ENCODE measurements around the gene RABL6.
A peak's percentile ranks its signal among the peaks of the same experiment; 100 is the strongest.

RABL6 gene

DNA sequence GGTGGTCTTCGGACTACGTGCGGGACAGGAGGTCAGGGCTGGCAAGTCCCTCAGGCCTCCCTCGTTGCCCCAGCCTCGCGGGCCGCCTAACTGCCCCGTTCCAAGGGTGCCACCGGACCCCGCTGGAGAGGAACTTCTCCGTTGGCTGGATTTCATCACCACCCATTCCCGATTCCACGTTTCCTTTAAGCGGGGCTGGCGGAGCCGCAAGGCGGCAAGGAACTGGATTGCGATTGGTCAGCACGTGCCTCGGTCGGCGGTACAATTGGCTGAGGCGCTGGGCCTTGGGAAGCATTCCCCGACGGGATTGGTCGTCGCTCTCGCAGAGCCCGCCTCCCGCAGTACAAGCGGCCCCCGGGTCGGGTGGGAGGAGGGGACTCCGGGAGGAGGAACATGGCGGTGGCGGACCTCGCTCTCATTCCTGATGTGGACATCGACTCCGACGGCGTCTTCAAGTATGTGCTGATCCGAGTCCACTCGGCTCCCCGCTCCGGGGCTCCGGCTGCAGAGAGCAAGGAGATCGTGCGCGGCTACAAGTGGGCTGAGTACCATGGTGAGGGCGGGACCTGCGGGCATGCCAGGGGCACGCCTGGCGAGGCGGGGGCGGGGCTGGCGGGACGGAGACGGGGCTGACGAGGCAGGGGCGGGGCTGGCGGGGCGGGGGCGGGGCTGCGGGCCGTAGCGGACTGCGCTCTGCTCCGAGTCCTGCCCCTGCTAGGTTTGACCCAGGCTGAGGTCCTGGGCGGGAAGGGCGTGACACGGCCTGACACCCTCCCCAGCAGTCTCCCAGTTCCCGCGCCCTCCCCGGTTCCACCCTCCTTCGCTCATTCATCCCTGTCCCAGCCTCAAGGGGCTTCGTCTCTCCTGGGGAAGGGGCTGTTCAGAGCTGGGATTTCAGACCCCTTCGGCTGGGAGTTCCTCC lies 41.6 kb downstream of the RABL6 start, which contains the start of gene PHPT1:
TSS of gene PHPT1 (plus strand) at position 372 of the 922 bp plus-strand sequence. CDS start at position 394, 22 bp downstream.
- DNase-seq = peak; percentile 100

- no peak for DNase-seq
Measured at GRCh38 chr9:136849960-136850865, 42.5 kb downstream of the RABL6 start.

DNA sequence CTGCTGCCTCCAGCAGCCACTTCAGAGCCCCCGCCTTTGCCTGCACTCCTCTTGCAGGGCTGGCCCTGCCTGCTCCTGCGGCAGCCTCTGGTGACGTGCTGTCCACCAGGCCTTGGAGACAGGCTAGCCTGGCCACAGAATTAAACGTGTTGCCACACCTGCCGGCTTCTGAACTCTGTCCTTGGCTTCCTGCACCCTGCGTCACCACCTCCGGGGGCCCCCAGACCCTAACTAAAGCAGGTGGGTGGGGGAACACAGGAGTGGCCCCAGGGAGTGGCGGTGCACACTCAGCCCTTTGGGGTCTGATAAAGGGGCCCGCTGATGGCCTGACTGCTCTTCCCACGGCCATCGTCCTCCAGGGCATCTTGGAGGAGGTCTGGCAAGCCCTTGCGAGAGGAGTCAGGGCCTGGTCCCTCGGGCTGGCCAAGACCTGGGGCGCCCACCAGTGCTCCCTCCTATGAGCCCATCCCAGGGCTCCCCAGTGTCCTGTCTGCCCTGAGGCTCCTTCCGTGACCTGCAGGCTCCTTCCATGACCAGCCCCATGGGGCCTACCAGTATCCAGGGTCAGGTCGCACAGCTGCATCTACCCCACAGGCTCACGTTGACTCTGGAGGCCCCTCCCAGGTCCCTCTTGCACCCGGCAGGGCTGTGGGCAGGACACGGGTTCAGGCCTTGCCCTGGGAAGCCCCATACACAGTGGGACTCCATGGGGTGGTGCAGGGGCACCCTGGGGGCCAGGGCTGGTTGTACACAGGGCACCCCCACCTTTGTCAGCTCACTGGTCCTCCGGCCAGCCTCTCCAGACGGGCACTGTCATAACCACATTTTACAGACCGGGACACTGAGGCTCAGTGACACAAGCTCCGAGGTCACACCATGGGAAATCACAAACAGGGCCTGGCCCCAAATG lies 43.4 kb downstream of the RABL6 start:
- DNase-seq = no peak

DNA sequence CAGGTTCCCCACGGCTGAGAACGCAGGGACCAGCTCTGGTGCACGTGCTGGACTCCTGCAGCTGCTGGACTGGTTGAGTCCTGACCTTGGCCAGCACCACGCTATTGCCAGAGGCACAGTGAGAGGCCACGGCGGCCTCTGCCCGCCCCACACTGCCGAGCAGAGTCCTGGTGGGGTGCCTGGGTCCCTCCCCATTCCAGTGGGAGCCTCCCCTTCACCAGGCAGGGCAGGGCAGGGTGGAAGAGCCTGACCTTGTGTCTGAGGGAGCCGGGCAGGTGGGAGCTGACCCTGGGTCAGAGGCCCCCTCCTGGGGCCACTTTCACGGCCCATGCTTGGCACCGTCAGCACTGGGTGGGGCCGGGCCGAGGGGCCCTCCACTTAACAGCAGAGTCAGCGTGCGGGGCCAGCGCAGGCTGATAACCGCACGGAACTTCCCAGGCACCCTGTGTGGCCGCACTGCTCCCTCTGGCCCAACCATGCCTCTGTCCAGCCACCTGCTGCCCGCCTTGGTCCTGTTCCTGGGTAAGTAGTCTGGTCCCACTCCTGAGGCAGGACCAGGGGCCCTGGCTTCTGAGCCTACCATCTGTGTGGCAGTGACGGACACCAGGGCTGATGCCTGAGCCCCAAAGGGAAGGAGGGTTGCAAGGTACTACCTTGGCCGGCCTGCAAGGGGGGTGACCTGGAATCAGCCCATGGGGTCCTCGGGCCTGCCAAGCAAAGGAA lies 44.4 kb downstream of the RABL6 start, which contains the start of gene MAMDC4:
TSS of gene MAMDC4 (plus strand) at position 406 of the 723 bp plus-strand sequence. CDS start at position 477, 71 bp downstream.
- no peak for DNase-seq

- DNase-seq = no peak
Measured at GRCh38 chr9:136852664-136853595, 45.2 kb downstream of the RABL6 start.

DNA sequence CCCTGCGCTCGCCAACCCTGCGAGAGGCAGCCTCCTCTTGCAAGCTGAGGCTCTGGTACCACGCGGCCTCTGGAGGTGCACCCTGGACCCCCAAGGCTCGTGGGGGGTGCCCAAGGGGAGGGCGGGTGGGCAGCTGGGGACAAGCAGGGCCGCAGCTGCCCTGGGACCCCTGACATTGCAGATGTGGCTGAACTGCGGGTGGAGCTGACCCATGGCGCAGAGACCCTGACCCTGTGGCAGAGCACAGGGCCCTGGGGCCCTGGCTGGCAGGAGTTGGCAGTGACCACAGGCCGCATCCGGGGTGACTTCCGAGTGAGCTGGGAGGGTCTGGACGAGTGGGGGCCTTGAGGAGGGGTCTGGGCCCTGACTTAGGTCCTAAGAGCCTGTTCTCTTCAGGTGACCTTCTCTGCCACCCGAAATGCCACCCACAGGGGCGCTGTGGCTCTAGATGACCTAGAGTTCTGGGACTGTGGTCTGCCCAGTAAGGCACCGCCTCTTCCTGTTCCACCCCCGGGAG lies 45.9 kb downstream of the RABL6 start:
- no peak for DNase-seq

DNA sequence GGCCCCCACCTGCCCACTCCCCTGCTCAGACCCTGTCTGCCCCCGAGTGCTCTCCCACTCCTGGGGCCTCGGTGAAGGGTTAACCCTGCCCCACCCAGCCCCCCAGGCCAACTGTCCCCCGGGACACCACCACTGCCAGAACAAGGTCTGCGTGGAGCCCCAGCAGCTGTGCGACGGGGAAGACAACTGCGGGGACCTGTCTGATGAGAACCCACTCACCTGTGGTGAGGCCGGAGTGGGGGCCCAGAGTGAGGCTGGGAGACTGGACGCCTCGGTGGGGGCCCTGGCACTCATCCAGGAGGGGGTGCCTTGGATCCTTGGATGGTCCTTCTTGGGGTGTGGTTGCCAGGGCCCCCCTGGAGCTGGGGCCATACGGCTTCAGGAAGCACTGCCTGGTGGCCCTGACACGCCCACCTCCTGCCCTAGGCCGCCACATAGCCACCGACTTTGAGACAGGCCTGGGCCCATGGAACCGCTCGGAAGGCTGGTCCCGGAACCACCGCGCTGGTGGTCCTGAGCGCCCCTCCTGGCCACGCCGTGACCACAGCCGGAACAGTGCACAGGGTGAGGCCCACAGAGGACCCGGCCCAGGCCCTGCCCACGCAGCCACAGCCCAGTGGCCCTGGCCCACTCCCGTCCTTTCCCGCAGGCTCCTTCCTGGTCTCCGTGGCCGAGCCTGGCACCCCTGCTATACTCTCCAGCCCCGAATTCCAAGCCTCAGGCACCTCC lies 46.5 kb downstream of the RABL6 start:
- no peak for DNase-seq

DNA sequence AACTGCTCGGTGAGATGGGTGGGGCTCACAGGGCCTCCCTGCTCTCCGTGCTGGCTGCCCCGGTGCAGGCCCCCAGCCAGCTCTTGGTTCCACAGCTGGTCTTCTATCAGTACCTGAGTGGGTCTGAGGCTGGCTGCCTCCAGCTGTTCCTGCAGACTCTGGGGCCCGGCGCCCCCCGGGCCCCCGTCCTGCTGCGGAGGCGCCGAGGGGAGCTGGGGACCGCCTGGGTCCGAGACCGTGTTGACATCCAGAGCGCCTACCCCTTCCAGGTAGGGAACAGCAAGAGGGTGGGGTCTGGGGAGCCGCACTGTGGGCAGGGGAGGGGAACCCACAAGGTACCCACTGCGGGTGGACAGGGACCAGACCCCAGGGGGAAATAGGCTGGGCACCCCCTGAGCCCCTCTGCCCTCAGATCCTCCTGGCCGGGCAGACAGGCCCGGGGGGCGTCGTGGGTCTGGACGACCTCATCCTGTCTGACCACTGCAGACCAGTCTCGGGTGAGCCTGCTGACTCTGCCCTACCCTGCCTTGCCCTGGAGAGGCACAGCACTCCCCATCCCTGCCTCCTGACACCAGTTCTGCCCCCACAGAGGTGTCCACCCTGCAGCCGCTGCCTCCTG lies 47.2 kb downstream of the RABL6 start:
- DNase-seq = no peak

DNA sequence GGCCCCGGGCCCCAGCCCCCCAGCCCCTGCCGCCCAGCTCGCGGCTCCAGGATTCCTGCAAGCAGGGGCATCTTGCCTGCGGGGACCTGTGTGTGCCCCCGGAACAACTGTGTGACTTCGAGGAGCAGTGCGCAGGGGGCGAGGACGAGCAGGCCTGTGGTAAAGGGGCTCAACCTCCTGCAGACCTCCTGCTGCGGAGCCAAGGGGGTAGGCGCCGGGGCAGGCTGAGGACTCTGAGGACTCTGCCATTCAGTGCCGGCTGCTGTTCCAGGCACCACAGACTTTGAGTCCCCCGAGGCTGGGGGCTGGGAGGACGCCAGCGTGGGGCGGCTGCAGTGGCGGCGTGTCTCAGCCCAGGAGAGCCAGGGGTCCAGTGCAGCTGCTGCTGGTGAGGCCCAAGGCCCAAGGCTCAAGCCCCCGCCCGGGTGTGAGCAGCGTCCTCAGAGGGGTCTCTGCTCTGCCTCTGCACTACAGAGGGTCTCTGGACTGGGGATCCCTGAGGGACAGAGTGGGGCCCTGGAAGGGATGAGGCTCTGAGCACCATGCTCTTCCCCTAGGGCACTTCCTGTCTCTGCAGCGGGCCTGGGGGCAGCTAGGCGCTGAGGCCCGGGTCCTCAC lies 47.8 kb downstream of the RABL6 start:
- no peak for DNase-seq

GRCh38 chr9:136856079-136856476 lies 48.3 kb downstream of the RABL6 start:
- DNase-seq = peak; percentile 36

DNA sequence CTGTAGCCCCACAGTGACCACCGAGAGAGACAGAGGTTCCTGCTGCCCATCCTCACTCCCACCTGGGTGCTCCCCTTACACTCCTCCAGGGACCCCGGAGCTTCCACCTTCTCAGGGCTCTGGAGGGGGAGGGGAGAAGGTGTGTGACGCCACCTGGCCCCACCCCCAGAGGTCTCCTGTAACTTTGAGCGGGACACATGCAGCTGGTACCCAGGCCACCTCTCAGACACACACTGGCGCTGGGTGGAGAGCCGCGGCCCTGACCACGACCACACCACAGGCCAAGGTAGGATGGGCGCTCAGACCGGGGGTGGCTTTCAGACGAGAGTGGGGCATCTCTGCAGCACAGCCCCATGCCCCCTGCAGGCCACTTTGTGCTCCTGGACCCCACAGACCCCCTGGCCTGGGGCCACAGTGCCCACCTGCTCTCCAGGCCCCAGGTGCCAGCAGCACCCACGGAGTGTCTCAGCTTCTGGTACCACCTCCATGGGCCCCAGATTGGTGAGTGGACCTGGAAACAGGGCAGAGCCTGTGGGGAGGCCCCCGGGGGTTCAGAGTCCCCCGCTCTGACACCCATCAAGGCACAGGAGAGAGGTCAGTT lies 48.9 kb downstream of the RABL6 start:
- DNase-seq = no peak

DNA sequence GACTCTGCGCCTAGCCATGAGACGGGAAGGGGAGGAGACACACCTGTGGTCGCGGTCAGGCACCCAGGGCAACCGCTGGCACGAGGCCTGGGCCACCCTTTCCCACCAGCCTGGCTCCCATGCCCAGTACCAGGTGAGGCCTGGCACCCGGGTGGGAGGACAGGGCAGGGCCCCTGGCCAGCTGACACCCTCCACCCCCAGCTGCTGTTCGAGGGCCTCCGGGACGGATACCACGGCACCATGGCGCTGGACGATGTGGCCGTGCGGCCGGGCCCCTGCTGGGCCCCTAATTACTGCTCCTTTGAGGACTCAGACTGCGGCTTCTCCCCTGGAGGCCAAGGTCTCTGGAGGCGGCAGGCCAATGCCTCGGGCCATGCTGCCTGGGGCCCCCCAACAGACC lies 49.4 kb downstream of the RABL6 start:
- DNase-seq = no peak

DNA sequence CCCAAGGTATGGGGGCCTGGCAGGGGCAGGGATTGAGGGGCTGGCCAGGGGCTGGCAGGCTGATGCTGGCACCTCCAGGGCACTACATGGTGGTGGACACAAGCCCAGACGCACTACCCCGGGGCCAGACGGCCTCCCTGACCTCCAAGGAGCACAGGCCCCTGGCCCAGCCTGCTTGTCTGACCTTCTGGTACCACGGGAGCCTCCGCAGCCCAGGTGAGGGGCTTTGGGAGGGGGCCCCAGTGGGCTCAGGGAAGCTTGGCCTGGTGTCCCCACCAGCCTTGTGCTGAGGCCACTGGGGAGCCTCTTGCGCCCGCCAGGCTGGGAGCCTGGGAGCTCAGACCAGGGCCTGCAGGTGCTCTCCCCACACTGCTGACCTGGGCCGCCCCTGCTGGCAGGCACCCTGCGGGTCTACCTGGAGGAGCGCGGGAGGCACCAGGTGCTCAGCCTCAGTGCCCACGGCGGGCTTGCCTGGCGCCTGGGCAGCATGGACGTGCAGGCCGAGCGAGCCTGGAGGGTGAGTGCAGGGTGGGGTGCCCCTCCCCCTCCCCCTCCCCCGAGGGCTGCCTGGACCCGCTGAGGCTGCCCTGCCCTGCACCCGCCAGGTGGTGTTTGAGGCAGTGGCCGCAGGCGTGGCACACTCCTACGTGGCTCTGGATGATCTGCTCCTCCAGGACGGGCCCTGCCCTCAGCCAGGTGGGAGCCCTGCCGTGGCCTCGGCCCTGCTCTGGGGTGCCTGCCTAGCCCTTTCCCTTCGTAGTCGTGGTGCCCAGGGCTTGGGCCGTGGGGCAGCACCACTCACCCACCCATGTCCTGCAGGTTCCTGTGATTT lies 50.0 kb downstream of the RABL6 start:
- peak; percentile 63 for DNase-seq

- no peak for DNase-seq
Measured at GRCh38 chr9:136858452-136858843, 50.7 kb downstream of the RABL6 start.

DNA sequence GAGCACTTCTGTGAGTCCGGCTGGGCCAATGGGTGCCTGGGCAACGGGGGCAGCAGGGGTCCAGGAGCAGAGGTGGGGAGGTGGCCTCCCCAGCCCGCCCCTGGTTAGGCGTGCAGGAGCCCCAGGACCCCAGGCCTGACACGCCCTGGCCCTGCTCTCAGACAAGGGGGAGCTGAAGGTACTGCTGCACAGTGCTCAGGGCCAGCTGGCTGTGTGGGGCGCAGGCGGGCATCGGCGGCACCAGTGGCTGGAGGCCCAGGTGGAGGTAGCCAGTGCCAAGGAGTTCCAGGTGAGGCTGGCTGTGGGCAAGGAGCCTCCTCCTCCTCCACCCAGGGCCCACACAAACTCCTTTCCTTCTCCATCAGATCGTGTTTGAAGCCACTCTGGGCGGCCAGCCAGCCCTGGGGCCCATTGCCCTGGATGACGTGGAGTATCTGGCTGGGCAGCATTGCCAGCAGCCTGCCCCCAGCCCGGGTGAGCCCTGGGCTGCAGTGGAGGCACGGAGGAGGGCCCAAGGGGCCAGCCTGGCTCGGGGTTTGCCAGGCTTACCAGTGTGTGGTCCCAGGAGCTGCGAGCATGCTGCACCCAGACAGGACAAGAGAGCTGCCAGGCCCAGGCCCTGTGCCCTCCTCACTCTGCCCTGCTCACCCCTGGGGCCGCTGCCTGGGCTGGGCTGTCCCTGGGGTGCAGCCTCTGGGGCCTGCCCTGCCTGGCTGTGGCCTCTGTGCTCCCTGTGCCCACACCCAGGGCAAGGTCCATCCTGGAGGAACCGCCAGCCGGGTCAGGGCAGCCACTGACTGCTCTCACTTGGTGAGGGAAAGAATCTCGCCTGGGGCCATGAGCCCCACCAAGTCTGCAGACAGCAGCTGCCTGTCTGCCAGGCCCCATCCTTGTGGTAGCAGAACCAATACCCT lies 51.4 kb downstream of the RABL6 start:
- DNase-seq = no peak

DNA sequence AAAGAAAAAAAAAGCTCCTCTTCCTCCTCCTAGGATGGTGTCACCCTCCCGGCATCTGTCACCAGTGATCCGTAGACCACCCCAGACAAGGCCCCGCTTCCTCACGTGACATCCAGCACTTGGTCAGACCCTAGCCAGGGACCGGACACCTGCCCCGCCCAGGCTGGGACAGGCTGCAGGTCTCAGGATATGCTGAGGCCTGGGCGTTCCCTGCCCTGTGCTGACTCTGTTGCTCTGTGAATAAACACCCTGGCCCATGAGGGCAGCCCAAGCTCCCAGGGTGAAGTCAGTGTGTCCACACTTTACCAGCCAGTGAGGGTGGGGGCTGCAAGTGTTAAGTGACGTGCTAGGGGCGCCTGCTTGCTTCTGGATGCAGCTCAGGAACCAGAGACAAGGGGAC lies 52.8 kb downstream of the RABL6 start:
- DNase-seq = no peak
